Placental epithelial cell (primary cell): ENCODE data around the gene EFNA5. TPM values are rescaled to one million over a fixed set of nuclear protein-coding genes. Genes with fewer than 3 reads are reported as not detected.

Experiments
- total RNA-seq: library from RNA; depleted of rRNA; stranded (reverse); fragments of >200 nt; gene quantifications from 2 replicates; pipeline ENCODE4 v1.2.3, GENCODE V29; 2012

Gene EFNA5
- total RNA-seq: 13.6 and 34.2 TPM in 2 replicates

DNA sequence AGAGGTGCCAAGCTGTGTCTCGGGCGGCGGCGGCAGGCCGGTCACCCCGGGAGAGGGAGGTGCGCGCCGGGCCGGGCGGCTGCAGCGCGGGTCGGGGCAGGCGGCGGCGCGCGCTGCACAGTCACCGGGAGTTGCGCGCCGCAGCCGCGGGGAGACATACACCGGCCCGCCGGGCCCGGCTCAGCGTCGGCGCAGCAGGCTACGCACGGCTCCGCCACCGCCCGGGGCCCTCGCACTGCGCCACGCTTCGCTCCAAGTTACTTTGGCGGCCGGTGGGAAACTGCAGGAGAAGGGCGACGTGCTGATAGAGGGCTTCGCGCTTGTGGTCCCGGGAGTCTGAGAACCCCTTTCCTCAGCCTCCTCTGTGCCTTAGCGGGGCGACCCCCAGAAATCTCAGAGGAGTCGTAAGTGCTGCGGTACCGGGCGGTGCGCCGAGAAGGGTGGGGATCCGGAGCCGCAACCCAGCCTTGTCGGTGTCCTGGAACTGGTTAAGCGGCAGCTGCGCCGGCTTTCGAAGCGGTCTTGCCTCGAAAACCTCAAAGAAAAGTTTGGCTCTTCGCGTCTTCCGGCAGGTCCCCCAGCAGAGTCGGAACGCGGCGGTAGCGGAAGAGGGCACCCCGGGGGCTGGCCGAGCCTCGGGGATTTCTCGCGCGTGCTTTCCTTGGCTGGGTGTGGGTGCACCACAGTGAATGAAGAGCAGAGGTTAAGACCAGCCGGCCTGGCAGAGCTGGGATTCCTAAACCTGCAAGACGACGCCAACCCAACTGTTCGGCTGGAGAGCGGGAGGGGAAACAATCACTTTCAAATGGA, at the start of gene EFNA5:
EFNA5 (minus strand) TSS at position 6 of the 810 bp plus-strand sequence.

